RWPE1 (cell line): ENCODE results near the gene NIF3L1.

Source experiments
- CTCF ChIA-PET: fragments of 350-600 bp; sonication (Branson Sonifier 250); formaldehyde crosslinking; extraction: SDS; loops from one replicate; lab custom pipeline; 2021; lab: Yijun Ruan, JAX
- POLR2A ChIA-PET: fragments of 400-600 bp; formaldehyde crosslinking; extraction: SDS; loops from one replicate; lab custom pipeline; 2020; ENCODE audit warnings: antibody characterized with exemption; ENCODE audit not compliant: low non-redundant PET; lab: Yijun Ruan, JAX
- DNase-seq: peaks from one replicate; pipeline ENCODE4 v3.0.0; 2012; ENCODE audit warnings: low spot score
- H3K27ac ChIP-seq: fragments of 450-650 bp; 2 replicates; pipeline ENCODE4 v1.5.1; 2017
- TF ChIP-seq, protein P1 (sequence below): fragments of 450-650 bp; conservative IDR thresholded peaks from 2 replicates; pipeline ENCODE4 v1.5.1; 2017; ENCODE audit warnings: low read depth, mild to moderate bottlenecking

NIF3L1 gene

DNA sequence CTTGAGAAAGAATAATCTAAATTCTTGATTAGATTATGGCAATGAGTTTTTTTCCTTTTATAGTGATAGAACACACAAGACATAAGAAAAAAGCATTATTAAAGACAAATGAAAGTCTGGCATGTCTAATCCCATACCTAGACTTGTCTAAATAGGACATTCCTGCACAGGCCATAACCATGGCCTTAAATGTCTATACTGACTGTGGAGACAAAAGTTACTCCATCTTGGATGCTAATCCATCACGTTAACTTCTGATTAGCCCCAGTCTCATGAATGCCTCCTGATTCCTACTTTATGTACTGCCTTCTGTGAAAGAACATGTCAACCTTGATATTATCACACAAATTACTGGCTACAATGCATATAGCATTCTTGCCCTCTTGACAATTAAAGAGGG lies 50.7 kb downstream of the NIF3L1 start:
- TF ChIP-seq, protein P1, sequence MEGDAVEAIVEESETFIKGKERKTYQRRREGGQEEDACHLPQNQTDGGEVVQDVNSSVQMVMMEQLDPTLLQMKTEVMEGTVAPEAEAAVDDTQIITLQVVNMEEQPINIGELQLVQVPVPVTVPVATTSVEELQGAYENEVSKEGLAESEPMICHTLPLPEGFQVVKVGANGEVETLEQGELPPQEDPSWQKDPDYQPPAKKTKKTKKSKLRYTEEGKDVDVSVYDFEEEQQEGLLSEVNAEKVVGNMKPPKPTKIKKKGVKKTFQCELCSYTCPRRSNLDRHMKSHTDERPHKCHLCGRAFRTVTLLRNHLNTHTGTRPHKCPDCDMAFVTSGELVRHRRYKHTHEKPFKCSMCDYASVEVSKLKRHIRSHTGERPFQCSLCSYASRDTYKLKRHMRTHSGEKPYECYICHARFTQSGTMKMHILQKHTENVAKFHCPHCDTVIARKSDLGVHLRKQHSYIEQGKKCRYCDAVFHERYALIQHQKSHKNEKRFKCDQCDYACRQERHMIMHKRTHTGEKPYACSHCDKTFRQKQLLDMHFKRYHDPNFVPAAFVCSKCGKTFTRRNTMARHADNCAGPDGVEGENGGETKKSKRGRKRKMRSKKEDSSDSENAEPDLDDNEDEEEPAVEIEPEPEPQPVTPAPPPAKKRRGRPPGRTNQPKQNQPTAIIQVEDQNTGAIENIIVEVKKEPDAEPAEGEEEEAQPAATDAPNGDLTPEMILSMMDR = no peak
- ChIA-PET POLR2A (no interaction called here), CTCF (interaction anchor here (0.7 to 1.0 kb wide), 2 partner anchors 8 to 12 kb away, joined by 3 to 4 read pairs; no protein-coding TSS in a partner anchor)
- no peak for DNase-seq
- H3K27ac ChIP-seq = no peak overlapping the region

DNA sequence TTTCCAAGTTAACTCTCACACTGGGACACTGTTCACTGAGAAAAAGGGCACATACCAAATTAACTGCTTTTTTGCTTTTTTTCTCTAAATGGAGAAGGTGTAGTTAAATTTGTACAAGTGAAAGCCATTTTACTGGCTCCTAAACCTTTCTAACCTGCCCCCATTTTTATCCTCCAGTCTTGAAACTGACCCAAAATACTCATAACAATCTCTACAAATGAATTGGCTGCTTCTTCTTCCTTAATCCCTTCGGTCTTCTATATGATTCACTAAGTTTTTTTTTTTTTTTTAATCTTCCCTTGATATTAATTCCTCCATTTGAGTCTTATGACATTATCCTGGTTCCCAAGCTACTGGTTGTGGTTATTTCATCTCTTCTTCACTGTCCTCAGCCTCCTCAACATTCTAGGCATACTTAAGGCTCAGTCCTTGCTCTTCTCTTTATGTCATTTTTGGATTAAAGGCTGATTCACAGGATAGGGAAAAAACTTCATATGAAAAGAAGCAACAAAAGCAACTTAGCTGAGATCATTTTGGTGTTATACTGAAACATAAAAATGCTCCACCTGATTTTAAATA lies 54.4 kb downstream of the NIF3L1 start:
- TF ChIP-seq, protein P1 = no peak
- ChIA-PET CTCF (interaction anchor here (0.7 kb wide), 1 partner anchor 9 kb away, joined by 6 read pairs; no protein-coding TSS in a partner anchor), POLR2A (no interaction called here)
- DNase-seq = no peak
- no peak overlapping the region; the same call in 1 of the 2 replicates for H3K27ac ChIP-seq

DNA sequence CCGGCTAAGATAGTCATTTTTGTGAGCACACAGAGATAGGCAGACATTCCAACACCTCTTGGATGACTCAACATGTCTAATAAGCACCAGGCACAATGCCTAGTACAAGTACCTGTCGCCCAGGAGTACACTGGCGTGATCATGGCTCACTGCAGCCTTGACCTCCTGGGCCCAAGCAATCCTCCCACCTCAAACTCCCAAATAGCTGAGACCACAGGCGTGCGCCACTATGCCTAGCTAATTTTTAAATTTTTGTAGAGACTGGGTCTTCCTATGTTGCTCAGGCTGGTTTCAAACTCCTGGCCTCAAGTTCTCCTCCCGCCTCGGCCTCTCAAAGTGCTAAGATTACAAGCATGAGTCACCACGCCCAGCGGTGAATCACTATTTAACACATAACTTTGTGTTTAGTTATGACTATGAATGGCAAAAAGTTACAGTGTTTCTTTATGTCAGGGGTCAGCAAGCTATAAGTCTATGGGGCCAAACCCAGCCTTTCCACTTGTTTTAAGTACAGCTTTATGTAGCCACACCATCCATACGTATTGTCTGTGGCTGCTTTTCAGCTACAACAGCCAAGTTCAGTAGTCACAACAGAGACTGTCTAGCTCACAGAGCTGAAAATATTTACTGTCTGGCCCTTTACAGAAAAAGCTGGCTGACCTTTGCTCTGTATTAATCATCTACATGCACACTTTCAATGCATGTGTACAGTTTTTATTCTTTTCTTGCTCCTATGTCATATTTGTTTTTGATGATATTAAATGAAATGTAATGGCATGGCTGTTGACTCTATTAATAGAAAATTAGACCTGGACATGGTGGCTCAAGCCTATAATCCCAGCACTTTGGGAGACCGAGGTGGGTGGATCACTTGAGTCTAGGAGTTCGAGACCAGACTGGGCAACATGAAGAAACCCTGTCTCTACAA lies 55.6 kb downstream of the NIF3L1 start:
- ChIA-PET CTCF (interaction anchor here (0.5 to 0.7 kb wide), 2 partner anchors 22 to 505 kb away, joined by 3 read pairs; no protein-coding TSS in a partner anchor), POLR2A (interaction anchor here (0.7 kb wide), 1 partner anchor 639 kb away, joined by 3 read pairs; no protein-coding TSS in a partner anchor)
- peak overlapping the region; percentile 72 for H3K27ac ChIP-seq
- TF ChIP-seq, protein P1 = no peak
- DNase-seq = peak; percentile 72

GRCh38 chr2:200945395-200945729 lies 56.2 kb downstream of the NIF3L1 start:
- no peak for DNase-seq
- CTCF ChIA-PET = interaction anchor here (0.7 kb wide), 1 partner anchor 22 kb away, joined by 3 read pairs; no protein-coding TSS in a partner anchor
- POLR2A ChIA-PET = no interaction called here
- TF ChIP-seq, protein P1 = no peak
- H3K27ac ChIP-seq = peak overlapping the region; percentile 58; the same call in 1 of the 2 replicates

- TF ChIP-seq, protein P1 = no peak
- ChIA-PET CTCF (no interaction called here), POLR2A (no interaction called here)
- no peak overlapping the region for H3K27ac ChIP-seq
- DNase-seq = no peak
These were observed 61.2 kb downstream of the NIF3L1 start for GRCh38 chr2:200950378-200950777.
